ENCODE measurements around the gene CCNC.
A peak's percentile ranks its signal among the peaks of the same experiment; 100 is the strongest.

Gene CCNC, protein sequence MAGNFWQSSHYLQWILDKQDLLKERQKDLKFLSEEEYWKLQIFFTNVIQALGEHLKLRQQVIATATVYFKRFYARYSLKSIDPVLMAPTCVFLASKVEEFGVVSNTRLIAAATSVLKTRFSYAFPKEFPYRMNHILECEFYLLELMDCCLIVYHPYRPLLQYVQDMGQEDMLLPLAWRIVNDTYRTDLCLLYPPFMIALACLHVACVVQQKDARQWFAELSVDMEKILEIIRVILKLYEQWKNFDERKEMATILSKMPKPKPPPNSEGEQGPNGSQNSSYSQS

DNA sequence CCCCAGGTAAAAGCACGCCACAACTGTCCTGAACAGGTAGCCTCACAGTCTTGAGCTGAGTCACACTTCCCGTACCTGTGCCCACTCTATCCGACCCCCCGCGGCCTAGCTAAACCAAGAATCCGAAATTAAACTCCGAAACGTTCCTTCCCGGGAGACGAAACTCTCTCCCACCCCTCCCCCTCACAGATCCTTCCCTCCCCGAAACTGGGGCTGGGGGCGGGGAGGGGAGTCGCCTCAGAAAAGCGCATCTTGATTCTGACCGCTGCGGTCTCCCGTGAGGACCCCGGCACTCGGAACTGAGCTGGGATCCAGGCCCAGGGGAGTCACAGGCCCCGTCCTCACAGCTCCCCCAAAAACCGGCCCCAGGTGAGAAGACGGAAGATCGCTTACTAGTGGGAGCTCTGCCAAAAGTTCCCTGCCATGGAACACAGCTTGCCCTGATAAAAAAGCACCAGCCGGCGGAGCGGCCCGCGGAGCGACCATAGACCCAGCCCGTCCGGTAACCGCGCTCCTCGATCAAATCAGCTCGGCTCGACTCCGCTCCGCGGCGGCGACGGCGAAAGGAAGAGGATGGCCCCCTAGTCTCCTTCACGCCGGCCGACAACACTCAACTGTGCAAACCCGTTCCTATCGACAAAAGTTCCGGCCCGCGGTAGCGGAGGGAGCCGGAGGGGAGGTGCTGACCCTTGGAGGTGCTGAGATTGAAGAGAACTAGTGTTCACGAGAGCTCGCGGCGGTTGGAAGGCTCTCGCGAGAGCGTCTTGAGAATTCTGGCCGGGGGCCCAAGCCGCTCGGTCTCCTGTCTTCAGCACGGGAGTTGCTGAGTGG is at the start of gene CCNC:
Gene CCNC (minus strand): TSS at position 558 of the 831 bp plus-strand sequence. CDS start 133 bp downstream, at position 425.
- peak; percentile 85 to 88 for DNase-seq

DNA sequence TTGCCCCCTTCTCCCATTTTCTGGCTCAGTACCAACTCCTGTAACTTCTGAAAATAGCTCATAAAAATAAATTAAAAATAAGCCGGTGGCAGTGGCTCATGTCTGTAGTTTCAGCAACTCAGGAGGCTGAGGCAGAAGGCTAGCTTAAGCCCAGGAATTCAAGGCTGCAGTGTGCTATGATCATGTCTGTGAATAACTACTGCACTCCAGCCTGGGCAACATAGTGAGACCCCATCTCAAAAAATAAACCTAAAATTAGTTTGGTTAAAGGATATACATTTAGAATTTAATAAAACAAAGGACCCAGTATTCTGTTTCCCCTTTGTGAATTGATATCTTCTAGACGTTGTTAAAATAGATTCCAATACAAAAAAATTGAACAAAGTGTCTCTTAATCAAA is 48.7 kb upstream of the CCNC start:
- DNase-seq: no peak

DNA sequence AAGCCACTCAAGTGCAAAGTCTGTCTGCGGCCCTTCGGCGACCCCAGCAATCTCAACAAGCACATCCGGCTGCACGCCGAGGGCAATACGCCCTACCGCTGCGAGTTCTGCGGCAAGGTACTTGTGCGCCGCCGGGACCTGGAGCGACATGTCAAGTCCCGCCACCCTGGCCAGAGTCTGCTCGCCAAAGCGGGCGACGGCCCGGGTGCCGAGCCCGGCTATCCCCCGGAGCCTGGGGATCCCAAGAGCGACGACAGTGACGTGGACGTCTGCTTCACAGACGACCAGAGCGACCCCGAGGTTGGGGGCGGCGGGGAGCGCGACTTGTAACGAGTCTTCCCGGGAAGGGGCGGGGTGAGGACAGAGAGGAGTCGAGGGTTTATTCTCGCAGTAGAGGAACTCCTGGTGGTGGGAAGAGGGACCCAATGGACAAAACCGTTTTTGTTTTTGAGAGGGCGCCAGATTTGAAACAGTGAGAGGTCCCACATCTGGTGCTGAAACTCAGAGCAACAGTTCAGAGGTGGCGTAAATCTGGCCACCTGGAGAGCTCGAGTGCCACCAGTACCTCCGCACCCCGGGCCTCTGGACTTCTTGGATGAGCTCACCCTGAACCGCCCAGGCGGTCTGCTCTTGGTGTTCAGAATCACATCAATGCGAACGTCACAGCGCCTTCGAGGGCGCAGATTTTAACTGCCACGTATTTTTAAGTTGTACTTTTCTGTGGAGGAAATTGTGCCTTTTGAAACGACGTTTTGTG is 46.1 kb upstream of the CCNC start:
- DNase-seq: no peak

DNA sequence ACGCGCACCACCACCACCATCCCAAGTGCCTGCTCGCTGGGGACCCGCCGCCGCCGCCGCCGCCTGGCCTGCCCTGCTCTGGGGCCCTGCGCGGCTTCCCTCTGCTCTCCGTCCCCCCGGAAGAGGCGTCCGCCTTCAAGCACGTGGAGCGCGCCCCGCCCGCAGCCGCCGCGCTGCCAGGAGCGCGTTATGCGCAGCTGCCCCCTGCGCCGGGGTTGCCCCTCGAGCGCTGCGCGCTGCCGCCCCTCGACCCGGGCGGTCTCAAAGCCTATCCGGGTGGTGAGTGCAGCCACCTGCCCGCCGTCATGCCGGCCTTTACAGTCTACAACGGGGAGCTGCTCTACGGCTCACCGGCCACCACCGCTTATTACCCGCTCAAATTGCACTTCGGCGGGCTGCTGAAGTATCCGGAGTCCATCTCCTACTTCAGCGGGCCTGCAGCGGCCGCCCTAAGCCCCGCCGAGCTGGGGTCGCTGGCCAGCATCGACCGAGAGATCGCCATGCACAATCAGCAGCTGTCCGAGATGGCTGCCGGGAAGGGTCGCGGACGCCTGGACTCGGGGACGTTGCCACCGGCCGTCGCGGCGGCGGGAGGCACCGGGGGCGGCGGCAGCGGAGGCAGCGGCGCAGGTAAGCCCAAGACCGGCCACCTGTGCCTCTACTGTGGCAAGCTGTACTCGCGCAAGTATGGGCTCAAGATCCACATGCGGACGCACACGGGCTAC is 45.4 kb upstream of the CCNC start:
- DNase-seq: no peak

DNA sequence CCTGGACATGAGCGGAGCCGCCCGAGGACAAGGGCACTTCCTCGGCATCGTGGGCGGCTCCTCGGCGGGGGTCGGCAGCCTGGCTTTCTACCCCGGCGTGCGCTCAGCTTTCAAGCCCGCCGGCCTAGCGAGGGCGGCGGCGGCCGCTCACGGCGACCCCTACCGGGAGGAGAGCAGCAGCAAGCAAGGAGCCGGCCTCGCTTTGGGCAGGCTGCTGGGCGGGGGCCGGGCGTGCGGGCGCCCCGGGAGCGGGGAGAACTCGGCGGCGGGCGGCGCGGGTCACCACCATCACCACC is 44.9 kb upstream of the CCNC start:
- DNase-seq: no peak

DNA sequence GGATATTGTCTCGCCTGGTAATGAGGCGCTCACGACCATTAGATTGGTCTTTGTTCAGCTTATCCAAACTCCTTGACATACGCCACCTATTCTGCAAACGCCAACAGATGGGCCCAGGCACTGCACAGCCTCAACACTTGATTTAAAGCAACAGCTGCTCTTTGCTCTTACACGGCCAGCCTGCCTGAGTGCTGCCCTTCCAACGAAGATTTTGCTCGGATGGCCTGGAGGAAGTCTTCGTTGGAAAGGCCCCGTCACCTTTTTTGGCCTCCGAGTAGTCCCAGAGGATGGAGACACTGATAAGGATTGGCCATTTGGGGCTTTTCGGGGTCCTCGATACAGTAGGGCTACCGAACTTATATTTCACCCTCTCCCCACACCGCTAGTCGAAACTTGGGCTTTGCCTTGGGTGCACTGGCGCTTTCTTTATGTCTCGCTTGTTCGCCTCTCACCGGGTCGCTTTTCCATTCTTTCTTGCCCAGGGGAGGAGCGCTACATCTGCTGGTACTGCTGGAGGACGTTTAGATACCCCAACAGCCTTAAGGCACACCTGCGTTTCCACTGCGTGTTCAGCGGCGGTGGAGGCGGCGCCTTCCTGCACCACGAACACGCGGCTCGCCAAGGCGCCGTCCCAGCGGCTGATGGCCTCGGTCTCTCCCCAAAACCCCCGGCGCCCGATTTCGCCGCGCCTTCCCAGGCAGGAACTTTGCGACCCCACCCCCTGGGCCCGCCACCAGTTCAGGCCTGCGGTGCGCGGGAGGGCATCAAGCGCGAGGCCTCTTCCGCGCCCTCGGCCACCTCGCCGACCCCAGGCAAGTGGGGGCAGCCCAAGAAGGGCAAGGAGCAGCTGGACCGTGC is 44.3 kb upstream of the CCNC start:
- DNase-seq: no peak

DNA sequence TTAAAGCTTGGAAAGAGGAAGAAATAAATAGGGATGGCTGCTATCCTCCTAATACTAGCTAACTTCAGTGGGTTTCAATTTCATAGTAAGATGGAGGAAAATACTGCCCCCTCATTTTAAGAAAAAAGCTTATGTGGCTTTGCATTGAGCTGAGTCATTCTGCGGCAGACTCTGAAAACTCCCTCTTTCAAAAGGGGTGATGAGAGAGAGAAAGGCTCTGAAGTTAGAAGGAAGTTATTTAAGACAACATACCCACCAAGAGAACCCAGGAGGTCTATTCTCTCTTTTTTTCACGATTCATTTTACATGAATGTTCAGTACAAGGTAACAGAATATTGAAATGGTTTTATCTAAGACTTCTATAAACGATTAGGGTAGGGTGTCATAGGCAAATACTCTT is 42.7 kb upstream of the CCNC start:
- DNase-seq: no peak

DNA sequence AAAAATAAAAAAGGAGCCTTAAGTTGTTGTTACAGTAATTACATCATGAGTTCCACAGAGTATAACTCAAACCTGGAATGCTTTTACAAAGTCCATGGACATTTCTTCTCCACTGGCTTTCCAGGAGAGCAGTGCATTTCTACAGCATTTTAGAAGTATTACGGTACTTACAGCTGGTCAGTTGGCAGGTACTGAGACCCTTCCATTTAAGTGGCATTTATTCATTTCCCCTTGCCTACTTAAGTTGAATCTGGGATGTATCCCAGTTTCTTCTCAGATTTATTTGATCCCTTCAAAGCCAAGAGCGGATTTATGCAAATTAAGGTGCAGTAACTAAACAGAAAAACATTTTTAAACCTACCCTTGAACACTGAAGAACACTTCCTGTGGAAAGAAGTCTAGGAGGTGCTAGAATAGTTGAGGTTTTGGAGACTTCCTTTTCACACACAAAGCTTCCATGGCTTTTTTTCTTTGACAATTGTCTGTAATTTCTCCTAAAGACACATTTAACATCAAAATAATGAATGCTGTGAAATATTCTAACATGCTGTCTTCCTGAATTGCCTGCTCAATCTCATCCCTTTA is 41.5 kb upstream of the CCNC start:
- no peak for DNase-seq

DNA sequence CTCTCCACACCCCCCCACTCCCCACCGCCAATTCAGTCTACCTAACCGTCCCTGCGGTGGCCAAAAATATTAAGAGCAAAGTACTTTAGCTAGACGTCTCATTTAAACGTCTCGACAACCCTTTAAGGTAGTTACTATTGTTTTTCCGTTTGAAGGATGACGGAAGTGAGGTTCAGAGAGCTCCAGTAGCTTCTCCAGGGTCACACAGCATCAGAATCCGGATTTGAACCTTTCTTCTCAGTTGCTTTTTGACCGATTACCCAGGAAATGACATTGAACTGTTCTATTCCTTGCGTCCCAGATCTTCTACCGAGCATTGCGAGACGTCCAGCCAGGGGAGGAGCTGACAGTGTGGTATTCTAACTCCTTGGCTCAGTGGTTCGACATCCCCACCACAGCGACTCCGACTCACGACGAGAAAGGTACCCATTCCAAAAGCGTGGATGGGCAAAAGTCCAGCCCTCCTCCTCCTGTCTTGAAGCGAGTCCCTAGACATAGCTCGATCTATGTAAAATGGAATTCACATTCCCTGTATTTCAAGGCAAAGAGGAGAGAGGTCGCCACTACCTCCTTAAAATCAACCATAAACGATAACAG is 40.5 kb upstream of the CCNC start:
- DNase-seq: no peak

DNA sequence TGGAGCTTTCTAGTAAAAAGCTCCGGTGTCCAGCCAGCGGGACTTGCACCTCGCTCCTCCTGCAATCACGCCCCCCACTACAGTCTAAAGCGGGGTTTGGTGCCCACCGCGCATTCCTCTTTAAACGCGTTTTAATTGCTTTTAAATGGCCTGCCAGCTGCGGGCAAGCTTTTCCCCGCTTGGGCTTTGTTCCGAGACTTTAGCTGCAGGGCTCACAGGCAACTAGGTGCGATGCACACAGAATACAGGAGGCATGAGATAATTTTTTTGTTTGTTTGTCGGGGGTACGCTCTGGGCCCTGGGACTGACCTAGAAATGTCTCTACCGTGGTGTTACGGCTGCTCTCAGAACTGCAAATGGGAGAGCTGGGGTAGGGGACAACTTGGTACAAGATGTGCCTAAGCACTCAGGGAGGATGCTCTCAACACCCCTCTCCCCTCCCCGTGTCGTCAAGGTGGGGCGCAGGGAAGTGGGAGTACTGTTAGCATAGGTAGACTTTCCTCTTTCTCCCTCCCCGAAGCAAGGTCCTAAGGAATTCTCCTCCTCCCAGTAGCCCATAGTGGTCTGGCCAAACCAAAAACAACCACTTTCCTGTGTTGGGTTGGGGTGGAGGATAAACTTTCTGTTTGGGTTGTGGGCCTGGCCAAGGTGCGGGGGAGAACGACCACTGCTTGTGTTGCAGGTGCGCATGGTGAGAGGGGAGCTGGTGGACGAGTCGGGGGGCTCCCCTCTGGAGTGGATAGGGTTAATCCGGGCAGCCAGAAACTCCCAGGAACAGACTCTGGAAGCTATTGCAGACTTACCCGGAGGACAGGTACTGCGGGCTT is 39.8 kb upstream of the CCNC start:
- DNase-seq: no peak

DNA sequence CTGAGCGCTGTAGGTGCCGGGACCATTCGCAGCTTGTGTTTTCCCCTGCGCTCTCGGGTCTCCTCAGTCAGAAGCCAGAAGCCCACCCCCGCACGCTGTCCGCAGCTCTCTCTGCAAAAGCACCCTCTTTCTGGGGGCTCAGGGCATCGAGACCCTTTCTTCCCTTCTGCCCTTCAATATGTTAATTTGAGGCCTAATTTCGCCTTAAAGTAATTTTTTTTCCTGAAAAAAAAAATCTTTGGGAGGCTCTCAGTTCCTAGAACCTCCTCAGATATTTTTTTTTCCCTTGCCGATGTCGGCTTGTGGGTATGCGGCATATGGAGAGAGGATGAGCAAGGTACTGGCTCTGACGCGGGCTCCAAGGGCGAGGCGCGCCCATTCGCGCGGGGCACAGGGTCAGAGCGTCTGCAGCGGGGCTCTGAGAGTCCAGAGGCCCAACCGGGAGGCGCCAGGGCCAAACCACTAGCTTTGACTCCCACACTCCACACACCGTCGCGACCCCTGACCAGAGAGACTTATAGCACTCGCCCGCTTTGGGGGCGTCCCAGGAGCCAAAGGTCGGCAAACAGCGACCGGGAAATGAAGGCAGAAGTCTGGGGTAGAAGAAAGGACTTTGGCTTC is 39.1 kb upstream of the CCNC start:
- DNase-seq: no peak

DNA sequence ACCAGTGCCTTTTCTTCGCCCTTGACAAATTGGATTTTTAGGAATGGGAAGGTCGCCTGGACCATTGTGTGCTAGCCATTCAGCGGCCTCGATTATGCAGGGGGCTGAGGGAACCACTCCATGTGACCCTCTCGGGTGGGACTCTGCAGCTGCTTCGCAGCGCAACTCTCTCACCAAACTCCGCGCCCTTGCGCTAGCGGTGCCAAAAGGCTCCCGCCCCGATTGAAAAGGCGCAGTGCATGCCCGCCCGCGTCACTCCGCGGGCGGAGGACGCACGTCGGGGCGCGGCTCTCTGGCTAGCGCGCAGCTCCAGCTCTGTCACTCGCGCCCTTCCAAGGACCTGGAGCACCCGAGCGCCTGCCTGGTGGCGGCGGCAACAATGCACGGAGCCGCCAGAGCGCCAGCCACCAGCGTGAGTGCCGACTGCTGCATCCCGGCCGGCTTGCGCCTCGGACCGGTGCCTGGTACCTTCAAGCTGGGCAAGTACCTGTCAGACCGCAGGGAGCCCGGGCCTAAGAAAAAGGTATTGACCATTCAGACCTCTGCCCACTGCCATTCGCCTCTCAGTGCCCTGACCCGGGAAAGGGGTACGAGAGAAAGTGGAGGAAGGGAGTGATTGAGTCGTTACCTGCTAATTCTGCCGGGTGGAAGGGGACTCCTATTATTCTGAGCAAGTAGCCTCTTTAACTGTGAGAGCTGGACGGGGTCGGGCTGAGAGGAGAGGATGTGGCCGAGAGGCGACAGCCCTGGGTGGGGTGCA is 38.4 kb upstream of the CCNC start, which contains the start of gene PRDM13:
Gene PRDM13 (plus strand): TSS at position 178 of the 760 bp plus-strand sequence. CDS start 202 bp downstream, at position 380.
- no peak for DNase-seq

DNA sequence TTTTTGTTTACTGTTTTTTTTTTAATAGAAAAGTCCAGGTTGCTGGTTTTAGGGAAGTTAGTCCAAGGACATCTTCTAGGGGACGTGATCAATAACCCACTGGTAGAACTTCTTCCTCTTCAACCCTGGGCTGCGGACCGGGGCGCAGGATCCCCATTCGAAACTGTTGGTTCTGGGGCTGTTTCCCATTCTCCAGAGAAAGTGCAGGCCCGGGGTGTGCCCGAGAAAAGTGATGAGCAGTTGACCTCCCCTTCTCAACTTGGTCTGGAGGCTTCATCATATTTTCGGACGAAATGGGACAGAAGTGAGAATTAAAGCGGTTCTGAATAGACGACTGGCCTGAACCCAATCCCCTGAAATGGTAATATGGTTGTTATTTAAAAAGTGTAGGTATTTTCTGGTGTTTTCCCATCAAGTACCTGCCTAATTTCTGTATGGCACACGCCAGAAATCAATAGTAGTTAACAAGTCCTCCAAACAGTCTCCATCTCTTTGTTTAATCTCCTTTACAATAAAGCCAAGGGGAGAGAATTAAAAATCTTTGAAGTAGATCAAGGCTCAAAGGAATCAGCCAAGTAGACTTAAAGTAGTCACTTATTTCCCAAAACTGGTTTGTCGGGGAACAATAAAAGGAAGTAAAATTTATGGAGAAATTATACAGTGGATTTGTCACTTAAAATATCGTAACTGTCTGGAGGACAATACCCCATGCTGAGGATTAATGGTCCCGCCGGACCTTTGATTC is 37.6 kb upstream of the CCNC start:
- DNase-seq: no peak

DNA sequence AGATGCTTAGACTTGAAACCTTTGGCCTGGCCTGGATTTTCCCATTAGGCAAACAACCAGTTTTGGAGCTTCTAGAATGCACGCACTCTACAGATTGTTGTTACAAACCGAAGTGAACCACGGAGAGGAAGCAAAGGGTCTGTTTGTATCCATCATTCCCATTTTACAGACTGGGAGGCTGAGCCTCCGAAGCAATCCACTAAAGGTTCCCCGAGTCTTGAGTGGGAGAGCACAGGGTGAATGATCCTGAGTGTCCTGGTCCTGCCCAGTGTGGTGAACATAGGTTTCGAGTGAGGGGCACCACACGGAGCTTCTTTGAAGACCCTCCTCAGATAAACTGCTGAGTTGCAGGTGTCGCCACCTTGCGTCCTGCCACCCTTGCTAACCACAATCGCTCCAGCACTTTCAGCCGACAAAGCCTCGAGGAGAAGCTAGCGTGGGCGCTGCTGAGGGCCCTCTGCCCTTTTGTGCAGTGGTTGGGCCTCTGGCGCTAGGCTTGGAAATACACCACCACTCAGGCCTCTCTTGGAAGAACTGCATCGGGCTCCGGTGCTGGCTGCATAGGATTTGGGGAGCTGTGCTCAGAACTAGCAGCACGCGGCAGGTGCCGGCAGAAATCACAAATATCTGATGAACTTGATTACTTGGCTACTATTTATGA is 36.7 kb upstream of the CCNC start:
- DNase-seq: no peak

DNA sequence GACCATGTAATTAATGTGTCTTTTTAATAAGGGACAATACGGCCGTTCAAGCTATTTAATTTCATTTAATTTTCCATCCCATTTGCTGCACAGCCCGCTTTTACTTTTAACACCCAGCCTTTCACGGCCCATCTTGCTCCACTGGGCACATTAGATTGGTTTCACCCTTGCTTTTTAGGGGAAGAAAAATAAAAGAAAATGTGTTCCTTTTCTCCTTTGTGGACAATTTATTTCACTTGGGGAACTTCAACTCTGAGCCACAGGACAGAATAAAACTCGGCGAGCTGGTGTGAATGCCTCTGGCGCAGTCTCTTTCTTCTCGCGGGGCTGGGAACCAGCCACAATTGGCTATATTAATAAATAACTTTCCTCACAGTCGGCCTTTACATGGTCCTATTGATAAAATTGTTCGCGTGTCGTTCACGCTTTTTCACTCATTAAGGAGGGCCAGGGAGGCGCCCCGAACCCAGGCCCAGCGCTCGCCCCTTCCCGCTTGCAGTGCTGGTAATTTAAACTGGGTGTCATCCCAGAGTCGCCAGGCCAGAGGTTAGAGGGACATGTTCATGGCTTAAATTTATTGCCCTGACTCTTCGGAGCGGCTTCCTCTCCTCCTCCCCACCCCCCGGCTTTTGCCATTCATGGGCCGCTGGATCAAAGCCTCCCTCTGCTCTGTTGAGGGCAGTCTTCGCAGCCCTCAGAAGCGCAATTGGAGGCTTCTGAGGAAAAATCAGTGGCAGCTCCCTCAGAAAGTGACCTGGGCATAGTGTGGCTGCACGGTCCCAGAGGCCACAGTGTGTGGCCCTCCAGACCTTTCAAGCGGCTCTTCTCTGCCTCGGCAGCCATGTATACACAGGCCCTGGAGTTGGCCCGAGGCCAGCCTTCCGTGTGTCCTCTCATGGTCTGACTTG is 36.0 kb upstream of the CCNC start:
- DNase-seq: no peak

DNA sequence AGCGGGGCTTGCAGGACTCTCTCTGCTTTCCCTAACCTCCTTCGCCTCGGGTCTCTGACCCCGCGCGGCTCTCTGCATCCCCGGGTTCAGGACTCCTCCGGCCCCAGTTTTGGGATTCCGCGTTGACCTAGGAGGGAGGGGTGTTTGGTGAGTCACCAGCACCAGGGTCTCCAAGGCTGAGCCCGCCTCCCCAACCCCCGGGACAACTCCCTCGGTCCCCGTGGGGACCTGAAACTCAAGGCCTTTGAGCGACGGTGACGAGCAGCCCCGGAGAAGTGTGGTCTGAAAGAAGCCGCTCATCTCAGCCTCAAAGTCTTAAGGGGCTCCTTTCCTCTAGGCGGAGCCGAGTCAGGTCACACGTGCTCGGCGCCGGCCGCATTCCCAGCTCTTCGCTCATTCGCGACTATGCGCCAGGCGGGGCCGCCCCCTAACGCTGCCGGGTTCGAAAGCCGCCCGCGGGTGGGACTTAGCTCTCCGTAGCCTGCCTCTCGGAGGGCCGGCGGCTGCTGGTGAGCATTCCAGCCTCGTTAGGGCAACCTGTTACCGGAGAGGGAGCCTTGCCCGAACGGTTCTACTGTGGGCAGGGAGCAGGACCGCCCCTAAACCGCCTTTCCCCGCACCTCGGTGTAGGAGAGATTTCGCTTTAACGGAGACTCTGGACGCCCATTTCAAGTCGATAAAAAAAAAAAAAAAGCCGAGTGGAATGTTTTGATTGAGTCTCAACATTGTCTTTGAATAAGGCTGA is 35.1 kb upstream of the CCNC start:
- no peak for DNase-seq
